ENCODE data around the gene GPC4.

GPC4 gene

DNA sequence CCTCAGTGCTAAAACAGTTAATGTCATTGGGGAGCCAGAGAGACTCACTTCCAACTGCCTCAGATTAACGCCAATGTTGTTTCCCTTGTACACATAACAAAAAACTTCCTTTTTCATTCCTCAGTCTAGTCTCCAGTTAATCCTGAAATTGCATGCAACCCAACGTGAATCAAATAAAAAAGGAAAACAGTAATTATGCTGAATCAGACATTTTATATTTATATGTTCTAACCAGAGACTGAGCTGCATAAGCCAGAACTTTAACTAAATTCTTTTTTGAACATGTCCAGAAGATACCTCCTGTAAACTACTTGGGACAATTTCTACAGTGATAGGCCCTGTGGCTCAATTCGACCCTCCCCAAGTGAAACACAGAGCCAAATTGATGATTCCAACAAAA is 4.7 kb downstream of the GPC4 start:
- no peak for DNase-seq (ENCODE audit: low read depth in 3 of 3)

DNA sequence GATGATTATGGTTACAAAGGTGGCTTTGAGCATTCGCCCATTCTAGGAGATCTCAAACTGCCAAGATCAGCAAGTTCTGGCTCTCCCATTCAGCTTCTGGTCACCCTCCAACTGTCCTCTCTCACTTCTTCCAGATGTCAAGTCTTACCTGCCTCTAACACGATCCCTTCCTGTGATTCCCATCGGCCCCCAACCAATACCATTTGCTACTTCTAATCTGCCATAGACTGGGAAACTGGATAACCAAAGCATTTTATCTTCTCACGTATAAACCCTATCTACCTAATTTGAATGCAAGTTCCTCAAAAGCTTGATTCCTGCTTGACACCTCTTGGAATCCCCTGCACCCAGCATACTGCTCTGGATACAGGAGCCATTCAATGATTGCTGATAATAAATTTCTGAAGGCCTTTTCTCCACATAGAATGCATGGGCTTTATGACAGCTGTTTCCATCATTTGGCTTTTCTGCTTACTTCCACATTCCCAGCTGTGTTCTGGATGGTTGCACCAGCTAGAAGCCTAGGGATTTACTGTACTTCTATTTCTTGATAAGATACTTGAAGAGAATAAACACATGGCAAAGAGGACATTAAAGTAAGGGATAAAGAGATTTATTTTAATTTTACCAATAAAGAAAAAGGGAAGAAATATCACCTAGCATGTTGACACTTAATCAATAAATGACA is 9.6 kb downstream of the GPC4 start:
- no peak for DNase-seq (ENCODE audit: low read depth in 3 of 3)

DNA sequence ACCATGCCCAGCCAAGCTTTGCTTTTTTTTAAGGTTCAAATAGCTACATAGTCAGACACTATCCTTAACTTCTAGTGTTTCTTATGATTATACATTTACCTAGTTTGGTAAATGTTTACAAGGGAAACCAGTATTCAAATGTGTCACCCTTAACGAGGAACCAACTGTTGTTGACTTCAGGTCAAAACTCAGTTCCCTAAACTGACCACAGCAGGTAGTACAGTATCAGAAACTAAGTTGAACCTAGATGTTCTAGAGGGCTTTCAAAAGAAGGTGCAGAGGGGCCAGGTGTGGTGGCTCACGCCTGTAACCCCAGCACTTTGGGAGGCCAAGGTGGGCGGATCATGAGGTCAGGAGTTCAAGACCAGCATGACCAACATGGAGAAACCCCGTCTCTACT is 11.3 kb downstream of the GPC4 start:
- no peak for DNase-seq (ENCODE audit: low read depth in 3 of 3)

DNA sequence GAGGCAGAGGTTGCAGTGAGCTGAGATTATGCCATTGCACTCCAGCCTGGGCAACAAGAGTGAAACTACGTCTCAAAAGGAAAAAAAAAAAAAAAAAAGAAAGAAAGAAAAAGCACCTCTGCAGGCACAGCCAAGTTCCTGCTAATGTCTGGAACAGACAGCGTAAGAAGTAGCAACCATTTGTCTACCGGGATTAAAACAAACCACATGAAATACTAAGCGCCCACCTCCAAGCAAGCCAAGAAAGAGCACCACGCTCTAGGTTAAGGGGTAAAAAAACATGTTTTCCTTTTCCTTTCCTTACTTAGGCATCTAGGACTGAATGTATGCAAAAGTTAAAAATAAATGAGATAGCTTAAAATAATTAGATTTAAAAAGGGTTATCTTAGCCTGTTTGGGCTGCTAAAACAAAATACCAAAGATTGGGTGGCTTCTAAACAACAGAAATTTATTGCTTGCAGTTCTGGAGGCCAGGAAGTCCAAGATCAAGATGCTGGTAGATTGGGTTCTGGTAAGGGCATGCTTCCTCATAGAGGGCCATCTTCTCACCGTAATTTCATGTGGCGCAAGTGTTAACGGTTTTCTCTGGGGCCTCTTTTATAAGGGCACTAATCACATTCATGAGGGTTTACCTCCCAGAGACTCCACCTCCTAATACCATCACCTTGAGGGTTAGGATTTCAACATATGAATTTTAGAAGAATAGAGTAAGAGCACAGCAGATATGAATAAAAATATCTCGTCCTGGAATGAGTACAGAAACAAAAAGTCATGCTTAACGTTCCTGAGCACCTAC is 12.3 kb downstream of the GPC4 start:
- DNase-seq (ENCODE audit: low read depth in 3 of 3), result no peak

DNA sequence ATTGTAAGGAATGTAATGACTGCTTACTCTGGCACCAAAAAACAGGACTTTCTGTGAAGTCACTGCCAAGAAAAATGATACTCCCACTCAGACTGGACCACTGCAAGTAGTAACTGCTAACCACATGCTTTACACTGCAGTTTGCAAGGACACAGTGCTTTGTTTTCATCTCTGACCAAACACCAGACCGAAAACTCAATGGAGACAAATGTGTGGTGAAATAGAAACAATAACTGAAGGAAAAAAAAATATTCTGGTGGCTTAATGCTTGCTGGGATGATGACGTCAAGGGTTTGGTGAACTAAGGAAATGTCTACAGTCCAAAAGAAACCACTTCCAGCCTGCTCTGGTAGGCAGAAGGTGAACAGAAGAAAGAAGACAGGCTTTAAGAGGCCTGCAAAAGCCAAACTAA is 13.2 kb downstream of the GPC4 start:
- DNase-seq (ENCODE audit: low read depth in 3 of 3), result no peak

DNA sequence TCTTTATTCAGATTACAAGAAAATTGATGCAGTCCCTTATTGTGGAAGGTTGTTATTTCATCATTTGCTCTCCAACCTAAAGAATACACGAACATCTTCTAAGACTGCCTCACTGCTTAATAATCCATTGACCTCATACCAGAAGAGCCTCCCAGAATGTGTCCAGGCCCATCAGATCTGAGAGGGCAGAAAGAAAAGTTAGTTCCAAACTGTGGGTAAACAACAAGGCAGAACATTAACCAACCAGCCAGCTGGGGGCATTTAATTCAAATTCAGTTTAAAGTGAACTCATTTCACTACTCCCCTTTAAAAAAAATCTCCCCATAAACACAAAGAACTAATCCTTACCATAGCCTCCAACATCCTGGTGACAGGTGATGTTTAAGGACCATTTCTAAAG is 13.8 kb downstream of the GPC4 start:
- no peak for DNase-seq (ENCODE audit: low read depth in 3 of 3)

DNA sequence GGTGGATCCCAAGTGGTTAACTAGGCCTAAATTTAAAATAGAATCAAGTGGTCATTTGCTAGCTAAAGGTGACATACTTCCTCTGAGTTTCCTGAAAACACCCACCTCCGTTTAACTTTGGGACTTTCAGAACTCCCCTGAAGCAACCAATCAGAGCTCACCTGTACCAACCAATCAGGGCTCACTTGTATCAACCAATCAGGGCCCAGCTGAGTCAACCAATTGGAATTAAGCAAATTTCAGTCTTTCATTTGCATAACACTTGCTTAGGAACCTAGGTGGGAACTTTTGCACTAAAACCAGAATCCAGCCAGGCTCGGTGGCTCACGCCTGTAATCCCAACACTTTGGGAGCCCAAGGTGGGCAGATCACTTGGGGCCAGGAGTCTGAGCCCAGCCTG is 15.9 kb downstream of the GPC4 start:
- no peak for DNase-seq (ENCODE audit: low read depth in 3 of 3)

DNA sequence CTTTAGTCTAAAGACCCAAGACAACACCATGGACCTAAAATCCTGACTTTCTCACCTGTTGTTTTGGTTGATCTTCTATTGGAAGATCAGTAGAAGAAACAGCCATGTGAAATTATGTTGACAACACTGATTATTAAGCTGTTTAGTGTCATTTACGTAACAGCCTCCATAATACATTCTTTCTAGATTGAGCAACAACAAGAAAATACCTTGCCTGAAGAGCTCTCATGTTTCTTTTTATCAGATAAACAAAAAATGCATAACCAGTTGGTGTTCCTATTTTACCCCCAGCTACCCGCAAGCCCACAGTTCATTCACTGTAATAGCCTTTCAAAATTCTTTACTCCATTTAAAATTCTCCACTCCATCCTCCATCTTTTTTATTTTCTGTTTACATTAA is 20.5 kb downstream of the GPC4 start:
- DNase-seq (ENCODE audit: low read depth in 3 of 3), result no peak

DNA sequence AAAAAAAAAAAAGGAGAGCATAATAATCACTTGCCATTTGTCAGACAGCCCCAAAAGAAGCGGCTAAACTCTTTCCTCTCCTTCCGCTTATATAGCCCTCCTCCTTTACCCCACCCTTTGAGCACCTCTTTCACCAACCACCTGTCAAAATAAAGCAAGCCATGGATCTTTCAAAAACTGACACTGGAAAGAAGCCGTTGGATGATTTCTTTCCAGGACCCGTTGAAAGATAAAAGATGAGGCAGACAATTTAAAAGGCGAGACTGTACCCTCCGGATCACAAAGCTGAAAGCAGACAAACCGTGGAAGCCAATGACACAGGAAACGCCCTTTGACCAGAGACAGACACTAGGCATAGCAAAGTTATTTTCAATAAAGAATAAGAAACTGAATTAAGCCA is 22.6 kb downstream of the GPC4 start:
- no peak for DNase-seq (ENCODE audit: low read depth in 3 of 3)

DNA sequence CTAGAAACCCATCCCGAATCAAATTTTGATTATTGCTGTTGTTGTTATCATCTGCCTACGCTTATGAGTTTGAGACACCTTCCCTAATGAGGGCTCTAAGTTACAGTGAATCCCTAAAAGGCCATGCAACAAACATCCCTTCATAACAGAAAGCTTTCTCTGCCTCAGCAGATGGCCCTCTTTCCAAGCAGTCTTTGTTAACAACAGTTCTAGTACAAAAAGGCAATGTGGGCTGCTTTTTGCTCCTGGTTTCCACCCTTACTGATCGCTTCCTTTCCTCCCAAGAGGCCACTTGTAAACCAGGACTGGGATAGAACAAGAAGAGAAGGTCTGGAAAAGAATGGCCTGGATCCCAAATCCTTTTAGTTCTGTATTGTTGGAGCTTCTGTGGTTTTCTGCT is 24.2 kb downstream of the GPC4 start:
- no peak for DNase-seq (ENCODE audit: low read depth in 3 of 3)

DNA sequence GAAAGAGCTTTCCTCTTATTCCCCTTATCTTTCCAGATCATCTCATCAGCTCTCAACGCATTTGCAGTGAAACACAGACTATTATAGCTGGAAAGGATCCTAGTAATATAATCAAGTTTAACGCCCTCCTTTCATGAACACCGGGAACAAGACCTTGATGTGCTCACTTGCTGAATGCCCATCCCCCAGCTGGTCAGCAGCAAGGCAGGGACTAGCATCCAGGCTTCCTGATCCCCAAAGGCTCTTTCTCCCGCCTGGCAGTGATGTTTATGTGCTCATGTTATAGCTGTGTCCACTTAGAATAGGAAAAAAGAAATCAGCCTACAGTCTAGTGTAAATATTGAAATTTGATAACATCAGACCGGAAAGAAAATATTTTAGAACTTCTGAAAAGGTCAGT is 24.6 kb downstream of the GPC4 start:
- DNase-seq (ENCODE audit: low read depth in 3 of 3), result no peak

DNA sequence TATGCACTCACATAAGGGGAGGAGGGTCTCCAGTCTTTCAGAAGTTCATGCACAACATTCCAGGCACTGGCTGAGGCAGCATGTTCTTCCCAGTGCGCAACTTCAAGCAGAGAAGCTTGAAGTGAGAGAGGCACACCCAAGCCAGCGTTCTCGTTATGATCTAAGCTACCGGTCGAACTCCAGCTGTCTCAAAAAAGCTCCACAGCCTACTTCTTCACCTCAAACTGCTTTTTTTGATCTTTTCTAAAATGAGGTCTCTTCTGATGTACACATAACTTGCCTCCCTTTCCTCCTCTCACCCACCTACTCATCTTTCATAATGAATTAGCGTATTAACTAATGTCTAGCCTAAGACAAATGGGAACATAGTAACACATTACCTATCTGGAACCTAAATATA is 25.3 kb downstream of the GPC4 start:
- DNase-seq (ENCODE audit: low read depth in 3 of 3), result no peak

DNA sequence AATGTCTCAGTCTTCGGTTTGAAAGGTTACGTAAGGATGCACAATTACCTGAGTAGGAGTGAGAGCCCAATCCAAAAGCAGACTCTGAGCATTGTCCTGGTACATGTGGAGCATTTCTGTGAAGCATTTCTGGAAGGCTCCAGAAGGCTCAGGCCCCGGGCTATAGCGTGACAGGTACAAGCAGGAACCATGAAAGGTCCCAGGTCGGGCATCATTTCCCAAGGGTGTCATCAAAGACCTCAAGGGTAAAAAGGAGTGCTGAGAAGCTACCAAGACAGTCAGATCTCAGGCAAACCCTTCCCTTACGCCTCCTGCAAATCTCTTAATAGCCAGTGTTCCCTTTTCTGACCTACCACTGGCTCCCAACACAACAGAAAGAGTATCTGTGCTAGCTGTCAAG is 30.8 kb downstream of the GPC4 start:
- DNase-seq (ENCODE audit: low read depth in 3 of 3), result no peak

DNA sequence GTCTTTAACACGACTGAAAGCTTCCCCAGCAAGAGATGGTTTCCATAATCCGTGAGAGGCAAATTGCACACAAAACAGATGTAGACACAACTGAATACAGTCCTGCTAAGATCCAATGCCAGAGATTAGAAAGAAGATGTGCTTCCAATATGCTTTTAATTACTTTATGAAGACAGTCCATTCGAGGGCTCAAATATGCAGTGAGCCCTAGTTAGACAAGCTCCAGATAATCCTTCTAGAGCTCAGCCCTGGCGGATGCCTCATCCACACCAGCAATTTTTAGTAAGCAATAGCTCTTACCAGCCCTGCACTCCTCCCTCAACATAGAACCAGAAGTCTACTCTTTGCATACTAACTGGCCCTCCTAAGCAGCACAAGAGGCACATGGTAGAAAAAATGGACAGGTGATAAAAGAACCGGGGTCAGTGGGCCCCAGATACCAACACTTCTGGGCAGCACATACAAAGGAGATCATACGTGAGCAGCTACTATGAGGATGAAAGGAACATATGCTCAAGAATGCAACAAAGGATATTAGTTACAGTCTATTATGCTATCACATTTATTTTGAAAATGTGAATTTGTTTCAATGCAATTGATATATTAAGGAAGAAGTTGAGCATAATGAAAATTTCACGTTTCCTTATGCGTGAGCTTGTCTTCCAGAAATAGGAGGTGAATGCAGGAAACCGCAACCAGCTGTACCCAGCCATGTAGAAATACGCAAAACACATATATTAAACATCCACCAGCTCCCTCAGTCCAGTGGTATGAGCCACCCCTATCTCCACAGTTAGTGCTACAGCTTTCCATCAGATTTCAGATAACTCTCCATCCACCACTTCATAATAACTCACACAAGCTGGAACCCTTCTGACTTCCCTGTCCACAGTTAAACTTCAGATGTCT is 34.3 kb downstream of the GPC4 start:
- no peak for DNase-seq (ENCODE audit: low read depth in 3 of 3)

DNA sequence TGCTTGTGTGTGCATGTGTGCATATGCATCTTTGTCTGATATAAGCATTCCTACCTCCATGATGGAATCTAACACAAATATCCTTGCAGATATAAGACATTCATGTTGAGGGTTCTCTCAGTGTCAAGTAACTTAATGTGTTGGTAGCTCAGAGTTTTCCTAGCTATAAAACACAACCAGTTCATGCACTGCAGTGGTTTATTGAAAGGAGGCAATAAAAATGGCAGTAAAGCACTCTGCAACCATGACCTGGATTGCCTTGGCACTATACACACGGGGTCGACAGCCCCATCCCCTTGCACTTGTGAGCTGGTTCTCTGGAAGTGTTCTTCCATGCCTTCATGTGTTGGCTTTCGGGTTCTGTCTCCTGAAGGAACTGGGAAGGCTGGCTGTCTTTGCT is 38.9 kb downstream of the GPC4 start:
- DNase-seq (ENCODE audit: low read depth in 3 of 3), result no peak

DNA sequence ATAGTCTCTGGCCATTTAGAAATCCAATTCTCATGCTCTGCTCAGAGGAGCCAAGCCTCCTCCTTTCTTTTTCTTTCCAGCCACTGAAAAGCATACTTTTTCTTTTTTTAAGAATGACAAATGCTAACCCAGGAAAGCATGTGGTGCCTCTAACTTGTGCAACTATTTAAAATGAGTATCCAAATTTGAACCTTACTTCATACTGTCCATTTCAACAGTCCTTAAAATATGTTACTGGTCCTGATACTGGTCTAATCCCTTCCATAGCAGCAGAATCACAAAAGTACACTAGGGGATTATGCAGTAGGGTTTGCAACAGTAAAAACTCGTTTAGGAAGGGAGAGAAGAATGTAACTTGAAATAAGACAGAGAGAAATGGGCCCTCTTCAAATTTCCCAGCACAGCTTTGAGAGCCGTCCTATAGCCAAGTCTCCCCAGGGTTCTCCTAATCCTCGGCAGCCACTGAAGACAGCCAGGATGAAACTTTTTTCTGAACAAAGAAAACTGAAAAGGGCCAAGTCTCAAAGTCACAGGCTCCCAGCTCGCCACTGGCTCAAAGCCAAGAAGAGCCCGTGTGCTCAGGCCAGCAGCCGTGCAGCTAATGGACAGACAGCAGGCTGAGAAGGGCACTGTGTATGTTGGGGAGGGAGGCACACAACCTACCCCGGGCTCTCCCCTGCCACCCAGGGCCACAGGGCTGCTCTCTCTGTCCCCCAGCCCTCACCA is 39.5 kb downstream of the GPC4 start:
- no peak for DNase-seq (ENCODE audit: low read depth in 3 of 3)

DNA sequence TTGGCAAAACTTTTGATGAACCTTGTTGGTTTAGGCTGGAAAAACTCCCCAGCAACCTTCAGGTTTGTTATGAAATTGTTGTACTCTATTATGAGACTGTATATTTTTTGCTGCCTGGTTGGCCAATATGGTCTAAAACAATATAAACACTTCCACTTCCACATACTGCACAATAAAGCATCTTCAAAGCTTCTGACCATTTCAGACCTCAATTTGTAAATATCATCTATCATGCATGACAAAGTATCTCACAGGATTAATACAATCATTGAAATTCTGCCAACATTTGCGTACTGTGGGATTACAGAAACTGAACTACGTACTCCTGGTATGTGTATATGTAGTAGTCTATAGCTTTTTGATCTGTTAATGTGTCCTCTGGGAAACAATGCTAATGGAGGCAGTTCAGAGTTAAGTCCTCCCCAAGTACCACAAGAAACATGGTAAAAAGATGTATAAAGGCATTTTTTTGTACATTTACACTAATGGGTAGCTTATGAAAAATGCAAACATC is 40.4 kb downstream of the GPC4 start:
- DNase-seq (ENCODE audit: low read depth in 3 of 3), result no peak

DNA sequence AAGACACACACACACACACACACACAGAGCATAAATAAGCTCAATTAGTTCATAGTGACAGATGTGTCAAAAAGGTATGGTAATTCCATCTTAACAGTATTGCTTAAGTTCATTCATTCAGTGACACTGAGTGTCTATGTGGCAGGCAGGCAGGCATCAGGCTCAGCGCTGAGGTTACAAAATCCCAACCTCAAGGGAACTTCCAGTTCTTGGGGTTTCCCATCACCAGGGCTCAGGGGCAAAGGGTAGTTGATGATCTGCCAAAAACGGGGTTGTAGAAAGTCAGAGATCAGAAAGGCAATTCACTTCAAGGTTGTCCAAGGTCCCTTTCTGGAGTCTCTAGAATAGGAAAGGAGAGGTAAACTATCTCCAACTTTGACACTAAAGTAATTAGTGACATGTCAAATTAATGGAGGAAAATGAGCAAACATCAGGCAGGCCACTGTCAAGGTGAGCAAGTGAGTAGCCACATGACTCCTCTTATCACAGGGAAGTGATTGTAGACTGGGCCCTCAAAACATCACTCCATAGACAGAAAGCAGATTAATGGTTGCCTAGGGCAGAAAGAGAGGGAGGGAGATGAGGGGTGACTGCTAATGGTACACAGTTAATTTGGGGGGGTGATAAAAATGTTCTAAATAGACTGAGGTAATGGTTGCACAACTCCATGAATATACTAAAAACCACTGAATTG is 41.8 kb downstream of the GPC4 start:
- DNase-seq (ENCODE audit: low read depth in 3 of 3), result no peak

DNA sequence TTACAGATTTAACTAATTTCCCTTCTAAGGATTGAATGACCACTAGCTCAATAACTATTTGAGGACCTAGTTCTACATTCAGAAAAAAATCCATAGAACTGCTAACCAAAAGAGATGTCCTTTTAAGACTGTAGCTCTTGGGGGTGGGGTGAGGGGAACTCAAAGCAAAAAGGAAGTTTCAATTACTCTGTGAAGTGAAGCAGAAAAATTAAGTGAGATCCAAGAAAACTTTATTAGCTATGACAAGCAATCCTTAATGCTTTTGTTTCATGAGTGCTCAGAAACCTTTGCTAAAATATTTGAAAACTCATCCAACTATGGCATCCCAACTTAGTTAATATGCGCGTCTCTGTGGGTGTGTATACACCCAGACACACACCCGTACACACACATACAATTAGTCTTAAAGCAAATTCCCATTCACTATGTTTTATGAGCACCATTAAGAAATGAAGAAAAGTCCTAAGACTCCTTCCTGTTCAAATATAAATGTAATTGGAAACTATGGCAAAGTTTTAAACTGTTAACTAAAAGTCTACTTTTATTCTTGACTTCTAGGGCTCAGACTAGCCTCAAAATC is 44.5 kb downstream of the GPC4 start:
- no peak for DNase-seq (ENCODE audit: low read depth in 3 of 3)

DNA sequence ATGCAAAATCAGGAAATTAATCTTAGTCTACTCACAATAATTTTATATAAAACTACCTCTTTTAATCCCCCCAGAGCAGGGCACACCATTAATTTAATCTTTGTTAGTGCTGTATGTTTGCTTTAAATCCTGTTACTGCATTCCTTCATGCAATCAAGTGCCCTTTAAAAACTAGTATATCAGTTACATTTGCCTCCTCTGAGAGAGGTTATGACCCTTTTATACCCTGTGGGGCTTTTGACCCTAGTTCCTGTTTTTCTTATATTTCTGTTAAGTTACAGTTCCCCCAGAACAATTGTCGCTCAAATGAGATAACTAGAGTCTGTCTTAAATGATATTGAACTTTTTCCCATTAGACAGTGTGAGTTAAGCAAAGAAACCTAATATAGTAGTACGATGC is 46.2 kb downstream of the GPC4 start:
- DNase-seq (ENCODE audit: low read depth in 3 of 3), result no peak

DNA sequence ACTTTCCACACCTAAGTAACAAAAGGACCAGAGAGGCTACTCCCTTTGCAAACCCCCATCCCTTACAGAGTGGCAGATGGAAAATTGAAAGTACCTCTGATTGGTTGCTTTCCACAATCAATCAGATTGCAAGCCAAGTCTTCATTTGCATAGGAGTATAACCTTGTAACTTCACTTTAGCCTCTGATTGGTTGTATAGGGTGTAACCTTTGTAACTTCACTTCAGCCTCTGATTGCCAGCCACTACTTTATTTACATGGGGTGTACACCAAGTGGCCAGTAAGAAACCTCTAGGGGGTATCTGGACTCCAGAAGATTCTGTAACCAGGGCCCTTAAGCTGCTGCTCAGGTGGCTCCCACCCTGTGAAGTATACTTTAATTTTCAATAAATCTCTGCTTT is 48.6 kb downstream of the GPC4 start:
- no peak for DNase-seq (ENCODE audit: low read depth in 3 of 3)

Measured in stimulated activated CD4-positive, alpha-beta T cell treated with anti-CD3 and anti-CD28 coated beads, TNF-alpha, amount 100 ng/mL, for 48 hours (primary cell).